Loucy (cell line): ENCODE results near the gene UBE2O.

Experiments used
- CTCF ChIP-seq: fragments of 200-600 bp; sonication (generic); conservative IDR thresholded peaks from 2 replicates; pipeline ENCODE4 v1.5.1; 2014; ENCODE audit warnings: mild to moderate bottlenecking, antibody characterized with exemption, low read length
- EZH2phosphoT487 ChIP-seq: fragments of 200-600 bp; IDR thresholded peaks from 2 replicates; pipeline ENCODE4 v1.6.1; 2018; ENCODE audit warnings: antibody characterized with exemption, mild to moderate bottlenecking, moderate library complexity, borderline replicate concordance

GRCh38 chr17:76370261-76370993, 82.5 kb downstream of the UBE2O start:
- TF ChIP-seq CTCF = peak; percentile 52
- TF ChIP-seq EZH2phosphoT487 = no peak
